LNCaP clone FGC (cell line): Measurements from ENCODE around the gene FGF14.

Experiments used
- DNase-seq: peaks from one replicate; pipeline ENCODE4 v3.0.0-alpha.2; 2011; ENCODE audit warnings: low read depth
- H3K4me3 ChIP-seq: 2 replicates; pipeline ENCODE4 v1.5.1; 2011; ENCODE audit warnings: mild to moderate bottlenecking, low read depth, low read length, control low read depth
- TF ChIP-seq, protein P1 (sequence below): IDR thresholded peaks from 2 replicates; pipeline ENCODE4 v1.5.1; 2012; ENCODE audit warnings: mild to moderate bottlenecking; ENCODE audit not compliant: control insufficient read depth, insufficient read depth; ENCODE audit errors: extremely low read depth

The FGF14 gene

DNA sequence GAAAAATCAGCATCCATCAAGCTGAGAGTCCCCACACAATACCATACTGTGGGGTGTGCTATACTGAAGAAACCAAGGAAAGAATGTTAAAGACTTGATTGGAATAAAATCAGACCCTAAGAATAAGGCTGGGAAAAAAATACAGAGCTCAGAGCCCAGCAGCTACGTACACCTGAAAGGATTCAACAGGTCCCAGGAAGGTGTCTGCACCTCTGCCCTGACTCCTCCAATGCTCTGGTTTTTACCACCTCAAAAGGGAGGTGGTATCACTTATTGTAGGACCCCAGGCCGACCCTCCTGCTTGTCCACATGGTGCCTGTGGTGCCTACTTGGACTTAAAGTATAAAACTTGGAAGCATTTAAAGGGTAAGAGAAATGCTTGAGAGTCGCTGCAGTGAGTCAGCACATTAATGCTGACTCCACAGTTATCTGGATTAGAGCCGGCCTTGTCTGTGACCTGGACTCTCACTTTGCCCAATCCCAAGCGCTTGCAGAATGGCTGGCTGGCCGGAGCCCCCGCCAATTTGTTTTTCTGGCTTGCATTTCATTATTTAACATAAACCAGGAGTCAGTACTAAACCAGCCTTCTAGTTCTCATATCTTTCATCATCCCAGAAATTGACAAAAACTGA is 110.1 kb downstream of the FGF14 start:
- H3K4me3 ChIP-seq, result no peak overlapping the region
- TF ChIP-seq, protein P1, sequence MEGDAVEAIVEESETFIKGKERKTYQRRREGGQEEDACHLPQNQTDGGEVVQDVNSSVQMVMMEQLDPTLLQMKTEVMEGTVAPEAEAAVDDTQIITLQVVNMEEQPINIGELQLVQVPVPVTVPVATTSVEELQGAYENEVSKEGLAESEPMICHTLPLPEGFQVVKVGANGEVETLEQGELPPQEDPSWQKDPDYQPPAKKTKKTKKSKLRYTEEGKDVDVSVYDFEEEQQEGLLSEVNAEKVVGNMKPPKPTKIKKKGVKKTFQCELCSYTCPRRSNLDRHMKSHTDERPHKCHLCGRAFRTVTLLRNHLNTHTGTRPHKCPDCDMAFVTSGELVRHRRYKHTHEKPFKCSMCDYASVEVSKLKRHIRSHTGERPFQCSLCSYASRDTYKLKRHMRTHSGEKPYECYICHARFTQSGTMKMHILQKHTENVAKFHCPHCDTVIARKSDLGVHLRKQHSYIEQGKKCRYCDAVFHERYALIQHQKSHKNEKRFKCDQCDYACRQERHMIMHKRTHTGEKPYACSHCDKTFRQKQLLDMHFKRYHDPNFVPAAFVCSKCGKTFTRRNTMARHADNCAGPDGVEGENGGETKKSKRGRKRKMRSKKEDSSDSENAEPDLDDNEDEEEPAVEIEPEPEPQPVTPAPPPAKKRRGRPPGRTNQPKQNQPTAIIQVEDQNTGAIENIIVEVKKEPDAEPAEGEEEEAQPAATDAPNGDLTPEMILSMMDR, result no peak
- DNase-seq, result no peak

DNA sequence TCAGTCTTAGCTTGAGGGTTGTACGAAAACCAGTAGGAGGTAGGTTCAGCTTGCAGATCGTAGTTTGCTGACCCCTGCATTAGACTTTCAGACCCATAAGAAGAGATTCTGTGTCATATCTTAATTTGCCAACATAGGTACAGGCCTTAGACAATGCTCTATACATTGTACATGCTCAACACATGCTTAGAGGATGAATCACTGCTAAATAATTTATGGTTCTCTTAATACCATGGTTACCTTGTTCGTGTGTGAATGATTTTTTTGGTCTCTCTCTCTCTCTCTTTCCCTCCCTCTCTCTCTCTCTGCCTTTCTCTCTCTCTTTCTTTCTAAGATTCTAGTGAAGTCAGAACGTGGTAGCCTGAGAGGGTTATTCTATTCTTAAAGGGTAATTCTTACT is 112.2 kb downstream of the FGF14 start:
- H3K4me3 ChIP-seq, result no peak overlapping the region
- DNase-seq, result no peak
- TF ChIP-seq, protein P1, result no peak

DNA sequence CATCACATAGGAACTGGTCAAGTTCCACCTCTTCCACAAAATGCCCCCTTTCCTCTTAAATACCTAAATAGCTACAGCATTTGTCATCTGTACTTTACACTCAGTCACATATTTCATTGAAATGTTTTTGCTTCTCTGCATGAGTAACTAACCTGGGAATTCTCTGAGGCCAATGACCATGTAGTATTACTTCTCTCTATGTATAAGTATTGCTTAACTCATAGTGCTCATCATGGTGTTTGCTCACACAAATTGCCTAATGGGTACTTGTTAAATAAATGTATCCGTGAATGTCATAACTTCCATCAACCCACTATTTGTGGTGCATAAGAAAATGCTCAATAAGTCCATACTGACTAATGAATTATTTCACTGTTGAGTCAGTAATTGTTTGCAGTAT is 115.5 kb downstream of the FGF14 start:
- TF ChIP-seq, protein P1, result no peak
- no peak for DNase-seq
- no peak overlapping the region for H3K4me3 ChIP-seq

DNA sequence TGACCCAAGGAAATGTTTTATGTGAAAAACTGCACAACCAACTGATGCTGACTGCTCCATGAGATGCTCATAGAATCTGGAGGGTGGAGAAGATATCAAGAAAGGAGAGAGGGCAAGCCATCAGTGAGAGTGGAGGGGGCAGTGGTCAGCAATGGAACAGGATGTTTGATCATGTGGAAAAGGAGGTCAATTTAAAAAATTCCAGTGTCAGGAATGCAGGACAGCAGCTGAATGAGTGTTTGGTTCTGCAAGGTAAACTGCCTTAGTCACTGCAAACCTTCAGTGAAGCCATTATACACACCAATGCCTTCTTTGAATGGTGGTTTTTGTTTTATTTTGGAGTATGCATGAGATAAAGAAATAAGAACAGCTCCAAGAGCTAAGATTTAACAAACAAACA is 121.5 kb downstream of the FGF14 start:
- TF ChIP-seq, protein P1, result no peak
- no peak overlapping the region for H3K4me3 ChIP-seq
- no peak for DNase-seq

DNA sequence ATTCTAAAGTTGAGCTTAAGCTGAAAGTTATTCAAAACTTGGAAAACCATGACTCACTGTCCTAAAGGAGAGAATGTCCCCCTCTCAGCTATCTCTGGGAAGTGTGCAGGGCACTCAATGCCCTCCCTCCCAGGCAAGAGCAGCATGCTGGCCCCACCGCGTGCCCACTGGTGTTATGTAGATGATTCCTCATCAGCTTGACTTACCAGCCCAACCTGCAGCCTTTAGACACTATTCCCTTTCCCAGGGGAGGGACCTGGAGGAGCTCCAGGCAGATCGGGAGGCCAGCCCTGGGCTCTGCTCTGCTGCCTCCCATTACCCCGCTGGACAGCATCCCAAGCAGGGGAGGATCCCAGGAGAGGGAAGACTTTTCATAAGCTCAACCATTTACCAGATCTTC is 124.6 kb downstream of the FGF14 start:
- no peak for DNase-seq
- no peak overlapping the region for H3K4me3 ChIP-seq
- TF ChIP-seq, protein P1, result no peak

DNA sequence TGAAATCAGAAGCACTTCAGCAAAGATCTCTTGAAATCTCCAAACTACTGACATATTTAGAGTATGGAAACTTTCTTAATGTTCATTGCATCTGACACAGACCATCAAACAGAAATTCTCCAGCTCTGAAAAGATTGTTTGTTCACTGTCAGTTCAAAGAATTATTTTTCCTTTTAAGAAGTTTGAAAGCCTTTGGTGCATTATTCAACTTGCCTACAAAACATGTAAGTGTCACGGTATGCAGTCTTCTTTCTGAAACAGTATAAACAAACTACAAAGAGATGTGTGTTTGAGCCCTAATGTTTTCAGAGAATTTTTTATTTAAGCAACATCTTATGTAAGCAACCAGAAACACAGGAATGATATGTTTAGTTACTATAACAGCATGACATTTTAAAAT is 125.4 kb downstream of the FGF14 start:
- no peak overlapping the region for H3K4me3 ChIP-seq
- TF ChIP-seq, protein P1, result no peak
- DNase-seq, result no peak

DNA sequence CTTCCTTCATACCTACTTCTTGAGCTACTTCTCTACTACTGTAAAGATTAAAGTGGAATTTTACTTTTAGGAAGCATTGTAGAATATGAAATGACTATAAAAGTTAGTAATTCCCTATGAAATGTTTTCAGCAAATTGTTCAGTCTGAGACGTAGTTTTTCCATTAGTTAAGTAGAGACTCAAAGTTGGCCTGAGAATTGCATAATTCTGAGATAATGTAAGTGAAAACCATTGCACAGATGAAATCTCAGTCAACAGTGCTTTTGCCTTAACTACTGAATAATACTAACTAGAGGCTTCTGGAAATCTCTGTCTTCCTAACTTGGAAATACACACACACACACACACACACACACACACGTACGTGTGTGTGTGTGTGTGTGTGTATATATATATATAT is 125.9 kb downstream of the FGF14 start:
- H3K4me3 ChIP-seq, result no peak overlapping the region
- DNase-seq, result no peak
- TF ChIP-seq, protein P1, result no peak
